Hepatocyte (in vitro differentiated cells): ENCODE results near the gene VWA5B2. TPM values are rescaled to one million over a fixed set of nuclear protein-coding genes. Genes with fewer than 3 reads are reported as not detected.

ENCODE experiments used
- DNase-seq: peaks from one replicate; pipeline ENCODE4 v3.0.0-alpha.2; 2016; ENCODE audit warnings: low spot score
- H2AFZ ChIP-seq: fragments of 200-600 bp; sonication (generic); 2 replicates; pipeline ENCODE4 v1.6.0; 2016; ENCODE audit warnings: antibody characterized with exemption, mild to moderate bottlenecking
- H3K27ac ChIP-seq: fragments of 200-600 bp; sonication (generic); 2 replicates; pipeline ENCODE4 v1.5.1; 2016; ENCODE audit warnings: mild to moderate bottlenecking
- H3K27me3 ChIP-seq: fragments of 200-600 bp; sonication (generic); 2 replicates; pipeline ENCODE4 v1.6.1; 2016
- H3K36me3 ChIP-seq: fragments of 200-600 bp; sonication (generic); replicated peaks from 2 replicates; pipeline ENCODE4 v1.5.1; 2016; ENCODE audit warnings: low read depth; ENCODE audit not compliant: insufficient read depth
- H3K4me1 ChIP-seq: fragments of 200-600 bp; sonication (generic); 2 replicates; pipeline ENCODE4 v1.5.1; 2016; ENCODE audit warnings: mild to moderate bottlenecking, moderate library complexity; ENCODE audit not compliant: insufficient read depth
- H3K4me2 ChIP-seq: fragments of 200-600 bp; sonication (generic); 2 replicates; pipeline ENCODE4 v1.6.0; 2016
- H3K4me3 ChIP-seq: fragments of 200-600 bp; sonication (generic); 2 replicates; pipeline ENCODE4 v1.5.1; 2016; ENCODE audit warnings: mild to moderate bottlenecking
- H3K79me2 ChIP-seq: fragments of 200-600 bp; sonication (generic); 2 replicates; pipeline ENCODE4 v1.6.0; 2017; ENCODE audit warnings: mild to moderate bottlenecking
- H3K9me2 ChIP-seq: fragments of 200-600 bp; sonication (generic); replicated peaks from 2 replicates; pipeline ENCODE4 v1.6.0; 2017; ENCODE audit warnings: mild to moderate bottlenecking; ENCODE audit not compliant: insufficient read depth
- H3K9me3 ChIP-seq: fragments of 200-600 bp; sonication (generic); 2 replicates; pipeline ENCODE4 v1.5.1; 2016; ENCODE audit warnings: low read depth, mild to moderate bottlenecking
- H4K20me1 ChIP-seq: fragments of 200-600 bp; sonication (generic); 2 replicates; pipeline ENCODE4 v1.6.0; 2016; ENCODE audit warnings: mild to moderate bottlenecking; ENCODE audit not compliant: insufficient read depth, poor library complexity, severe bottlenecking
- CTCF ChIP-seq: fragments of 200-600 bp; sonication (generic); IDR thresholded peaks from 2 replicates; pipeline ENCODE4 v1.5.1; 2016; ENCODE audit warnings: antibody characterized with exemption, mild to moderate bottlenecking; ENCODE audit not compliant: poor library complexity
- EZH2 ChIP-seq: fragments of 200-600 bp; sonication (generic); IDR thresholded peaks from 2 replicates; pipeline ENCODE4 v1.6.1; 2016; ENCODE audit warnings: antibody characterized with exemption, mild to moderate bottlenecking, borderline replicate concordance
- EZH2phosphoT487 ChIP-seq: fragments of 200-600 bp; sonication (generic); IDR thresholded peaks from one replicate; pipeline ENCODE4 v1.6.1; 2018; ENCODE audit warnings: antibody characterized with exemption, mild to moderate bottlenecking, low read depth, moderate library complexity; ENCODE audit not compliant: unreplicated experiment, severe bottlenecking
- WGBS: methylation state at CpG from one replicate; pipeline ENCODE4 v1.1.6; 2016; ENCODE audit warnings: low lambda C conversion rate; ENCODE audit errors: missing lambda C conversion rate; 5-methylcytosine and 5-hydroxymethylcytosine counted together
- polyA plus RNA-seq: library from polyadenylated mRNA; unstranded; fragments of >200 nt; fragmentation: Nextera tagmentation; extraction: Ambion mirVana; gene quantifications from 2 replicates; pipeline ENCODE4 v1.2.1, GENCODE V29; 2016
- total RNA-seq: library from RNA; depleted of rRNA; stranded (reverse); fragments of >200 nt; gene quantifications from 2 replicates; pipeline ENCODE4 v1.2.3, GENCODE V29; 2014

VWA5B2 gene
- total and polyA plus RNA-seq, 2 experiments from 2014 or later: 1.0 to 3.2 TPM

- Histone ChIP-seq H3K36me3 (no peaks in the 10 kb centered on the region), H3K27ac (no peak overlapping the region), H3K4me3 (no peak overlapping the region), H4K20me1 (no peaks in the 10 kb centered on the region), H3K9me3 (no peaks in the 10 kb centered on the region), H3K79me2 (no peaks in the 10 kb centered on the region), H2AFZ (no peak overlapping the region), H3K9me2 (no peaks in the 10 kb centered on the region), H3K4me1 (no peaks in the 10 kb centered on the region), H3K27me3 (no peaks in the 10 kb centered on the region), H3K4me2 (no peak overlapping the region)
- no peak for TF ChIP-seq EZH2phosphoT487
- no peak for TF ChIP-seq CTCF
- no peak for TF ChIP-seq EZH2
- no peak for DNase-seq
- 84% methylated on average over 11 of the region's 11 CpGs for WGBS
Measured at GRCh38 chr3:184209146-184209923, 20.1 kb upstream of the VWA5B2 start.

- no peaks in the 10 kb centered on the region for H3K36me3 ChIP-seq
Measured at GRCh38 chr3:184211297-184211696, 18.1 kb upstream of the VWA5B2 start.

GRCh38 chr3:184211718-184212117, 17.7 kb upstream of the VWA5B2 start:
- Histone ChIP-seq H2AFZ (no peak overlapping the region), H3K27me3 (no peaks in the 10 kb centered on the region), H3K9me2 (no peaks in the 10 kb centered on the region), H3K4me2 (no peak overlapping the region), H3K9me3 (no peaks in the 10 kb centered on the region), H3K79me2 (no peaks in the 10 kb centered on the region), H3K4me3 (no peak overlapping the region), H4K20me1 (no peaks in the 10 kb centered on the region), H3K36me3 (no peaks in the 10 kb centered on the region), H3K27ac (no peak overlapping the region), H3K4me1 (no peaks in the 10 kb centered on the region)
- 72% methylated on average over 5 of the region's 5 CpGs for WGBS
- DNase-seq: no peak
- TF ChIP-seq EZH2 (no peak), CTCF (no peak), EZH2phosphoT487 (no peak)

More at GRCh38 chr3:184211297-184211696, 18.1 kb upstream of the VWA5B2 start:
- no peaks in the 10 kb centered on the region for H4K20me1 ChIP-seq
- 84% methylated on average over 5 of the region's 5 CpGs for WGBS
- no peak overlapping the region for H2AFZ ChIP-seq
- no peak overlapping the region for H3K4me2 ChIP-seq
- H3K9me3 ChIP-seq: no peaks in the 10 kb centered on the region
- no peak overlapping the region for H3K27ac ChIP-seq
- no peaks in the 10 kb centered on the region for H3K9me2 ChIP-seq
- no peak overlapping the region for H3K4me3 ChIP-seq
- no peaks in the 10 kb centered on the region for H3K4me1 ChIP-seq
- no peak for DNase-seq
- no peaks in the 10 kb centered on the region for H3K79me2 ChIP-seq
- no peaks in the 10 kb centered on the region for H3K27me3 ChIP-seq
- TF ChIP-seq CTCF: no peak
- TF ChIP-seq EZH2phosphoT487: no peak
- TF ChIP-seq EZH2: no peak
